ENCODE results near the gene CNOT8. TPM values are rescaled to one million over a fixed set of nuclear protein-coding genes. Genes with fewer than 3 reads are reported as not detected.
A peak's percentile ranks its signal among the peaks of the same experiment; 100 is the strongest.

CNOT8 gene
- total RNA-seq, 4 donors from 2014 or later = 47.8 to 92.9 (median 65.4) TPM

DNA sequence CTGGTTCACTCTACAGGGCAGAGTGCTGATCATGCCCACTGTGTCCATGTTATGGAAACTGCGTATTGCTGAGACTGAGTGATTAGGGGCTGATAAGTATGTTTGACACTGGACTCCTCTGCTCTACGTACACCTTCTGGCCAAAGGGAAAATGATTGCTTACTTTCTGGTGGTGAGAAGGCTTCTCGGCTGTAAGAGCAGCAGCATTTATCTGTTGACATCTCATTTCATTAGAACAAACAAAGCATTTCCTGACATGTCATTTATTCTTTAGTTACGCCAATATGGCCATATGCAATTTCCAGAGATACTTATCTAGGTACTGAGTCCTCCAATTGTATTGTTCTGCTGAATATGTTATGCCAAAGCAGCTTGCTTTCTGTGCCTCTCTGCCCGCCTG, 13.6 kb upstream of the CNOT8 start:
- intact Hi-C loops (cut with DNase I; ENCODE audit: low total_unique reads) = no loop called here
- DNase-seq (ENCODE audit: low spot score in 2 of 2) = no peak
- TF ChIP-seq POLR2A (IDR thresholded peaks at IDR 0.05) = no peak
- TF ChIP-seq, protein P1, sequence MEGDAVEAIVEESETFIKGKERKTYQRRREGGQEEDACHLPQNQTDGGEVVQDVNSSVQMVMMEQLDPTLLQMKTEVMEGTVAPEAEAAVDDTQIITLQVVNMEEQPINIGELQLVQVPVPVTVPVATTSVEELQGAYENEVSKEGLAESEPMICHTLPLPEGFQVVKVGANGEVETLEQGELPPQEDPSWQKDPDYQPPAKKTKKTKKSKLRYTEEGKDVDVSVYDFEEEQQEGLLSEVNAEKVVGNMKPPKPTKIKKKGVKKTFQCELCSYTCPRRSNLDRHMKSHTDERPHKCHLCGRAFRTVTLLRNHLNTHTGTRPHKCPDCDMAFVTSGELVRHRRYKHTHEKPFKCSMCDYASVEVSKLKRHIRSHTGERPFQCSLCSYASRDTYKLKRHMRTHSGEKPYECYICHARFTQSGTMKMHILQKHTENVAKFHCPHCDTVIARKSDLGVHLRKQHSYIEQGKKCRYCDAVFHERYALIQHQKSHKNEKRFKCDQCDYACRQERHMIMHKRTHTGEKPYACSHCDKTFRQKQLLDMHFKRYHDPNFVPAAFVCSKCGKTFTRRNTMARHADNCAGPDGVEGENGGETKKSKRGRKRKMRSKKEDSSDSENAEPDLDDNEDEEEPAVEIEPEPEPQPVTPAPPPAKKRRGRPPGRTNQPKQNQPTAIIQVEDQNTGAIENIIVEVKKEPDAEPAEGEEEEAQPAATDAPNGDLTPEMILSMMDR (IDR thresholded peaks at IDR 0.05) = no peak
- no peak overlapping the region for H3K4me3 ChIP-seq (ENCODE audit: low read depth, poor library complexity, severe bottlenecking)
- 83 to 86% methylated on average over 5 of the region's 5 CpGs for WGBS, 2 donors

DNA sequence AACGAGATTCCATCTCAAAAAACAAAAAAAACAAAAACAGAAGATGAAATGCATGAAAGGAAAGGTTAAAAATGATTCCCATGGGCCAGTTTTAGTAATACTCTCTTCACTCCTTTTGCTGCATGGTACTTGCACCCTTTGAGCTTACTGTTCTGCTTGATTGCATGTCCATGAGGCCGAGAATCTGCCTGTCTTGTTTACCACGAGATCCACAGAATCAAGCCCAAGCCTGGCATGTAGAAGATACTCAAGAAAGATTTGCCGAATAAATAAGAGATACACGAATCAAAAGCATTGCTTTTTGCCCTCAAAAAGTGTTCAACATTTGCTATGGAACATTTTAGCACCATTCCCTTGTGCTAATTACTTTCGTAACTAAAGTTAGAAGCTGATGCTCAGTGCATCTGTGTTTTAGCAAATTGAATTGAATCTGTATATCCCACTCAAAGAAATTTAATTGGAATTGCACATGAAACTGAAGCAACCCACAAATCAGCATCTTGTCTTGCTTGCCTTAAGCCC, 9.1 kb upstream of the CNOT8 start:
- intact Hi-C loops (cut with DNase I; ENCODE audit: low total_unique reads) = no loop called here
- WGBS, 2 donors = 59 to 60% methylated on average over 6 of the region's 6 CpGs
- no peak for DNase-seq (ENCODE audit: low spot score in 2 of 2)
- TF ChIP-seq, protein P1 (IDR thresholded peaks at IDR 0.05) = no peak
- no peak for TF ChIP-seq POLR2A (IDR thresholded peaks at IDR 0.05)
- peak overlapping the region; percentile 41 for H3K4me3 ChIP-seq (ENCODE audit: low read depth, poor library complexity, severe bottlenecking)

DNA sequence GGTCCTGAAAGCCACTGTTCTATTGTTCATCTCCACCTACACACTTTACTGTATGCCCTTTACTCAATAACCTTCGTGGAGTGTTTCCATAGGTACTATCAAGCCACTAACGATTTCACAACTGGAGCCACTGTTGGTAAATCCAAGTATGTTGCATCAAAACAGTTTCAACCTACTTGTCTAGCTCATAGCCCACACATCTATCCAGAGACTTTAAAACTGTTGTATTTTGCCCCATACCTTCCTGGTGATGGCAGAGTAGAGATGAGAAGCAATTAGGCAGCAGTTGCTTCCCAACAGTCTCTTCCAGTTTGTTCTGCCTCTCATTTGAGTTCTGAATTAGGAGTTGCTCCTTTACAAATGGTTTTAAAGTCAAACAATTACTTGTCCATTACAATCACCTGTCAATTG, 8.6 kb upstream of the CNOT8 start:
- 20 to 29% methylated on average over 2 of the region's 2 CpGs for WGBS, 2 donors
- TF ChIP-seq POLR2A (IDR thresholded peaks at IDR 0.05) = no peak
- TF ChIP-seq, protein P1 (IDR thresholded peaks at IDR 0.05) = no peak
- no peak for DNase-seq (ENCODE audit: low spot score in 2 of 2)
- intact Hi-C loops (cut with DNase I; ENCODE audit: low total_unique reads) = no loop called here
- H3K4me3 ChIP-seq (ENCODE audit: low read depth, poor library complexity, severe bottlenecking) = peak overlapping the region; percentile 41

DNA sequence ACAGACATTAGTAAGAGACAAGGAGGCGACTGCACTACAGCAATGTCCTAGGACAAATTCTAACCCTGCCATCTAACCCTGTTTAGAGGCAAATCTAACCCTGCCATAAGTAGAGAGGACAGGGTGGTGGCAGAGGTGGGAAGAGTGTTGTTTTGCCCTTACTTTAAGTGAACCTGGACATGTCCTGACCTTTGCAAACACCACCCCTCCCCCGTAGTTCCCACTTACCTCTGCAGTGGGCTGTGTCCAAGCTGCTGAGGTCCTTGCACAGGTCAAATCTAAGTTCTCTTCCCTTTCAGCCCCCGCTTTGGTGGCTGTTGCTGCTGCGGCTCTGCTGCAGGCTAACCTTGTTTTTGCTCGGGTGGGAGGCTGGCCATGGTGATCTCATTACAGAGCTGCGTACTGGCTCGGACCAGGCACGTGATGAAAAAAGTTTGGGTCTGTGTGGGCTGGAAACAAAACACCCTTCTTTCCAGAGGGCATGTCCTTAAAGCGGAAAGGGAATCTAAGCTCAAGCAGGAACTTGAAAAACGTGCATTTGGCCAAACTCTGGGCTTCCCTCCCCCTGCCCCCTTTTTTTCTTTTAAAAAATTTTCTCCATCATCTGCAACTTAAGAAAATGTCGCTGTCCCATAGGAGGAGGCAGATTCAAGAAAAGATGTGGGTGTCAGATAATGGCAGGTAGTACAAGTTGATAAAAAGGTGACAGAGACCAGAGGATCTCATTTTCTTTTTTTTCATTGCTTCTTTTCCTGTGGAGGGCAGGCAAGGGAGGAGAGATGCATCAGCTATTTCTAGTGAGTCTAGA, 8.0 kb upstream of the CNOT8 start, which contains the start of gene FAXDC2:
Gene FAXDC2 (minus strand): TSS at position 349 of the 808 bp plus-strand sequence. CDS start 12,425 bp downstream, outside the sequence.
- peak; percentile 86 to 95 for DNase-seq (ENCODE audit: low spot score in 2 of 2)

DNA sequence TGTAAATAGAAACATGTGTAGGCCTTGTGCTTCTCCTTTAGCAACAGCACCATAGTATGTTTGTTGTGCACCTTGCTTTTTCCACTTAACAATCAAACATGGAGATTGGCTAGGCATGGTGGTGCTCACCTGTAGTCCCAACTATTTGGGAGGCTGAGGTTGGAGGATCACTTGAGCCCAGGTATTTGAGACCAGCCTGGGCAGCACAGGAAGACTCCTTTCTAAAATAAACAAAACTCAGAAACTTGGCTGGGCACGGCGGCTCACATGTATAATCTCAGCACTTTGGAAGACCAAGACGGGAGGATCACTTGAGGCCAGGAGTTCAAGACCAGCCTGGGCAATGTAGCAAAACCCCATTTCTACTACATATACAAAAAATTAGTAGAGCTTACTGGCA, 7.1 kb upstream of the CNOT8 start:
- no peak for TF ChIP-seq POLR2A (IDR thresholded peaks at IDR 0.05)
- TF ChIP-seq, protein P1 (IDR thresholded peaks at IDR 0.05) = no peak
- H3K4me3 ChIP-seq (ENCODE audit: low read depth, poor library complexity, severe bottlenecking) = no peak overlapping the region
- whole genome bisulfite sequencing, 2 donors = 88 to 91% methylated on average over 3 of the region's 3 CpGs
- no peak for DNase-seq (ENCODE audit: low spot score in 2 of 2)
- intact Hi-C loops (cut with DNase I; ENCODE audit: low total_unique reads) = no loop called here

More for the DNA sequence above, 8.0 kb upstream of the CNOT8 start, which contains the start of gene FAXDC2:
- intact Hi-C loops (cut with DNase I; ENCODE audit: low total_unique reads) = no loop called here
- TF ChIP-seq, protein P1 (IDR thresholded peaks at IDR 0.05) = no peak
- TF ChIP-seq POLR2A (IDR thresholded peaks at IDR 0.05) = no peak
- H3K4me3 ChIP-seq (ENCODE audit: low read depth, poor library complexity, severe bottlenecking) = peak within 1 kb of the TSS; percentile 41
- 4% methylated on average over 11 of the region's 11 CpGs for WGBS, 2 donors

Data from lower leg skin (tissue), 4 donors.